ENCODE measurements around the gene TMEM132D. TPM values are rescaled to one million over a fixed set of nuclear protein-coding genes. Genes with fewer than 3 reads are reported as not detected.

Gene TMEM132D
- total and polyA plus RNA-seq, 2 of the 4 experiments (the other 2 are of a cell fraction) = not detected

GRCh38 chr12:129294868-129295267 lies 609.0 kb downstream of the TMEM132D start:
- H4K20me1 ChIP-seq (ENCODE audit: insufficient read depth, low read length) = no peaks in the 10 kb centered on the region
- H3K23ac ChIP-seq (ENCODE audit: low read depth, low read length) = no peak overlapping the region
- WGBS, 2 experiments (ENCODE audit: extremely low coverage in 2 of 2, insufficient read length in 1 of 2) = 79% methylated on average over 5 of the region's 7 CpGs; no CpG with 5 or more reads in 1 of the 2 experiments
- intact Hi-C loops (cut with micrococcal nuclease) (no loop called here), dilution Hi-C loops (cut with HindIII; ENCODE audit: low sequenced_read_pairs, unreplicated experiment) (no loop called here), in situ Hi-C loops (cut with MboI; ENCODE audit: low sequenced_read_pairs) (no loop called here)
- H3K9me3 ChIP-seq (ENCODE audit: control insufficient read depth, insufficient read depth, low read length) = peaks cover 18% of the 10 kb centered on the region
- BruUV-seq (replicated peaks) = no TSS peak
- no peak overlapping the region for H3K27ac ChIP-seq (ENCODE audit: insufficient read depth, low read length)
- no peaks in the 10 kb centered on the region for H3K79me1 ChIP-seq (ENCODE audit: low read depth in 1 of 2, low read length in 2 of 2)
- H3K18ac ChIP-seq (ENCODE audit: low read depth, low read length) = no peak overlapping the region
- H3K9ac ChIP-seq (ENCODE audit: low read depth, low read length) = no peak overlapping the region
- H2BK120ac ChIP-seq (ENCODE audit: low read depth, low read length) = no peak overlapping the region
- no peaks in the 10 kb centered on the region for H3K36me3 ChIP-seq (ENCODE audit: control insufficient read depth, insufficient read depth, low read length)
- H3K4me2 ChIP-seq (ENCODE audit: low read depth, low read length) = no peak overlapping the region
- no peak overlapping the region for H2AFZ ChIP-seq (replicated peaks; ENCODE audit: low read length, poor library complexity)
- H3K27me3 ChIP-seq (ENCODE audit: control insufficient read depth, insufficient read depth, low read length) = no peaks in the 10 kb centered on the region
- H3K9me1 ChIP-seq (ENCODE audit: insufficient read depth, low read length) = no peaks in the 10 kb centered on the region
- H4K5ac ChIP-seq (ENCODE audit: low read depth, low read length) = no peak overlapping the region
- TF ChIP-seq ELK1 (IDR thresholded peaks at IDR 0.05; ENCODE audit: borderline replicate concordance, low read depth, low read length) = no peak
- no peak for TF ChIP-seq NFE2L2 (IDR thresholded peaks at IDR 0.05; ENCODE audit: low read depth, low read length)
- no peak for TF ChIP-seq MAZ (IDR thresholded peaks at IDR 0.05; ENCODE audit: borderline replicate concordance, low read depth, low read length)
- TF ChIP-seq USF2 (IDR thresholded peaks at IDR 0.05; ENCODE audit: low read depth, low read length) = no peak
- TF ChIP-seq MAFK (IDR thresholded peaks at IDR 0.05; ENCODE audit: low read depth, low read length) = no peak
- TF ChIP-seq RFX5 (IDR thresholded peaks at IDR 0.05; ENCODE audit: low read depth, low read length) = no peak
- TF ChIP-seq BHLHE40 (IDR thresholded peaks at IDR 0.05; ENCODE audit: low read depth, low read length) = no peak
- TF ChIP-seq CTCF (conservative IDR thresholded peaks at IDR 0.05; ENCODE audit: low read depth, low read length) = no peak
- ChIA-PET POLR2A (ENCODE audit: unreplicated experiment) (no interaction called here), CTCF (no interaction called here)
- DNase-seq = no peak
- no peaks in the 10 kb centered on the region for H3K4me1 ChIP-seq (ENCODE audit: control insufficient read depth, insufficient read depth, low read length)
- H2BK5ac ChIP-seq (ENCODE audit: low read depth, low read length, poor library complexity, severe bottlenecking) = no peak overlapping the region
- no peak overlapping the region for H4K8ac ChIP-seq (ENCODE audit: low read depth in 2 of 2, low read length in 2 of 2)
- no peak for ATAC-seq (ENCODE audit: low read depth)
- H3K4me3 ChIP-seq (ENCODE audit: insufficient read depth, low read depth, low read length) = no peak overlapping the region
- H4K91ac ChIP-seq (ENCODE audit: insufficient read depth, low read depth, low read length) = no peak overlapping the region
- no peak overlapping the region for H3K4ac ChIP-seq (ENCODE audit: low read depth, low read length)
- no peak overlapping the region for H2AK9ac ChIP-seq (replicated peaks; ENCODE audit: low read depth, low read length, poor library complexity)
- H2BK15ac ChIP-seq (ENCODE audit: low read depth, low read length) = no peak overlapping the region
- H3K56ac ChIP-seq (ENCODE audit: extremely low read depth, insufficient read depth, low read length) = no peak overlapping the region
- no peak overlapping the region for H2BK20ac ChIP-seq (ENCODE audit: low read depth, low read length)
- no peak overlapping the region for H2AK5ac ChIP-seq (ENCODE audit: low read depth, low read length)
- no peak overlapping the region for H3K14ac ChIP-seq (replicated peaks; ENCODE audit: low read depth, low read length)
